ENCODE measurements around the gene TLE3.

GRCh38 chr15:70025413-70026296 is 72.1 kb downstream of the TLE3 start:
- TF ChIP-seq POLR2A (IDR thresholded peaks at IDR 0.05), result no peak
- TF ChIP-seq CTCF (IDR thresholded peaks at IDR 0.05), result no peak
